Activated CD8-positive, alpha-beta memory T cell treated with anti-CD3 and anti-CD28 coated beads for 48 hours (primary cell): ENCODE results near the gene MAB21L1.

Experiments used
- DNase-seq, 3 experiments: peaks; one replicate each; pipeline ENCODE4 v3.0.0-alpha.2; 2020; ENCODE audit warnings: low read depth in 2 of 3, low spot score in 2 of 3

The MAB21L1 gene

DNA sequence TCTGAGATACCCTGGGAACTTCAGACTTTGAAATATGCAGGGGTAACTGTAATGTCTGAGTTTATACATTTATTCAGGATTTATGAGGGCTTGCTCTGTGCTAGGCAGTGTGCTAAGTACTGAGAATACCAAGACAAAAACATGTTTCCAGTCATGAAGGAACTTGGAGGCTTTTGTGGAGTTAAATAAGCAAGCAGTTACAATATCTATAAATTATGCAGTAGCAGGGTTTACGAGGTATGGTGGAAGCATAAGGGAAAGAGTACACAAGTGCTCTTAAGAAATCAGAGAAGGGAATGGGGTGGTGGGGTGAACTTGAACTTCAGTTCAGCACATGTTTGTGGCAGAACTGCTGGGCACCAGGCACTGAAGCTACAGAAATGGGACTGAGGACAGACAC lies 28.0 kb downstream of the MAB21L1 start:
- no peak for DNase-seq
